Measurements from ENCODE around the gene HSPBAP1.

The HSPBAP1 gene

DNA sequence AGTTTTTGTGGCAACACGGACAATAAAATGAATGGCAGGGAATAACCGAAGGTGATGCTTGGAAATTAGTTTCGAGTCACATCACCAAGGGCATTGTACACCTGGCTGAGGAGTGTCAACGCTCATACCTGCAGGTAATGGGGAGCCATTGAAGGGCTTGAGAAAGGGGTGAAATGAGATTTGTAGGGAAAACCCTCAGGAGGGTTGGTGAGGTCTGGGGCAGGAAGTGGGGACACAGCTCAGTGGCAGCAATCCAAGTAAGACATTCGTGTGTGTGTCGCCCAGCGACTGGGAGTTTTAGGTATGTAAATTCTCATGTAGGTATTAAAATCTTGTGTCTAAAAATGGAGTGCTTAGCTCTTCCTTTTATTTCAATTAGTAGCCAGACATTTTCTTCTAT, 98.7 kb downstream of the HSPBAP1 start:
- TF ChIP-seq, protein P1, sequence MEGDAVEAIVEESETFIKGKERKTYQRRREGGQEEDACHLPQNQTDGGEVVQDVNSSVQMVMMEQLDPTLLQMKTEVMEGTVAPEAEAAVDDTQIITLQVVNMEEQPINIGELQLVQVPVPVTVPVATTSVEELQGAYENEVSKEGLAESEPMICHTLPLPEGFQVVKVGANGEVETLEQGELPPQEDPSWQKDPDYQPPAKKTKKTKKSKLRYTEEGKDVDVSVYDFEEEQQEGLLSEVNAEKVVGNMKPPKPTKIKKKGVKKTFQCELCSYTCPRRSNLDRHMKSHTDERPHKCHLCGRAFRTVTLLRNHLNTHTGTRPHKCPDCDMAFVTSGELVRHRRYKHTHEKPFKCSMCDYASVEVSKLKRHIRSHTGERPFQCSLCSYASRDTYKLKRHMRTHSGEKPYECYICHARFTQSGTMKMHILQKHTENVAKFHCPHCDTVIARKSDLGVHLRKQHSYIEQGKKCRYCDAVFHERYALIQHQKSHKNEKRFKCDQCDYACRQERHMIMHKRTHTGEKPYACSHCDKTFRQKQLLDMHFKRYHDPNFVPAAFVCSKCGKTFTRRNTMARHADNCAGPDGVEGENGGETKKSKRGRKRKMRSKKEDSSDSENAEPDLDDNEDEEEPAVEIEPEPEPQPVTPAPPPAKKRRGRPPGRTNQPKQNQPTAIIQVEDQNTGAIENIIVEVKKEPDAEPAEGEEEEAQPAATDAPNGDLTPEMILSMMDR (IDR thresholded peaks at IDR 0.05; ENCODE audit: extremely low read depth, missing control alignments), result no peak
- DNase-seq (ENCODE audit: low spot score), result peak; percentile 31

DNA sequence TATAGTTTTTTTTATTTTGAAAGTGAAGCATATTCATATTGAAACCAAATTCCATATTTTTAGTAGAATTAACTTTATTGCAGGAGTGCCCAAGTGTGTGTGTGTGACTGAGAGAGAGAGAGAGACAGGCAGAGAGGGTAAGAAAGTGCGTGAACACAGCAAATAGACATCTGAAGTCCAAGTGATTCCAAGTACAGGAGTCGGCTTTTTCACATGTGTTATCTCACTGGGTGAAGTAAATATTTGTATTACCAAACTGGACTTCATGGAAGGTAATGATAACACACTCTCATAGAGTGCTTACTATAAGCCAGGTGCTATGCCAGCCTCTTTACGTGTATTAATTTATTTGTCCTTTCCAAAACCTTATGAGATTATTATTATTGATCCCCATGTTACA, 101.0 kb downstream of the HSPBAP1 start:
- no peak for DNase-seq (ENCODE audit: low spot score)
- TF ChIP-seq, protein P1 (IDR thresholded peaks at IDR 0.05; ENCODE audit: extremely low read depth, missing control alignments), result no peak

DNA sequence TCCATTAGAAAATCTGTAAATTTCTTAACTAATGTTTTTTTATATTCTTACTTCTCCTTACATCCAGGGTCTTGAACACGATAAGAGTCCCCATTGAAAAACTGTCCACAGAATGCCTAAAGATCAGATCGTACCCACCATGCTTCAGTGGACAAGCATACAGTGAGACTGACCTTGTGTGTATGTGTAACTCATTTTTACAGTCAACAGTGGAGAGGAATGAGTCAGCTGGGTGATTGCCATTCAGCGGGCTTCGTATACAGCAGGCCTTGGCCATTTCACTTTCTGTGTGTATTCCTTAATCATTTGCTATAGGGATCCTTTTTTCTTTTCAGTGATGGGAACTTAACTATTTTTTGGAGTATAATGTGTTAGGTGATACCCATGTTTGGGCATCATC, 102.4 kb downstream of the HSPBAP1 start:
- peak; percentile 34 for DNase-seq (ENCODE audit: low spot score)
- TF ChIP-seq, protein P1 (IDR thresholded peaks at IDR 0.05; ENCODE audit: extremely low read depth, missing control alignments), result no peak

DNA sequence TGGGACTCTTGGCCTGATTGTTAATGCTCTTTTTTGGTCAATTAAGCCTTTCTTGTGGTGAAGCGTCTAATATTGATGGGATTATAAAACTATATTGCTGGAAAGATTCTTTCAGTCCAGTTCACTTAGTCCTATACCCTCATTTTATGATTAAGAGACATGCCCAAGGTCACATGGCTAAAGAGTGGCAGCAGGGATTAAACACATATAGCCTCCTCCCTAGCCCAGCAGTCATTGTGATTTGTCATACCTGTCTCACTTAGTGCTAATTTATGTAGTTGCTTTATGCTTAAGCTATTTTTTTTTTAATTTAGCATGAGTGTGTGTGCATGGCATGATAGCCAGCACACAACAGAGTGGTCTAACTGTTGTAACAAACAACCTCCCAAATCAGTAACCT, 103.5 kb downstream of the HSPBAP1 start:
- TF ChIP-seq, protein P1 (IDR thresholded peaks at IDR 0.05; ENCODE audit: extremely low read depth, missing control alignments), result no peak
- DNase-seq (ENCODE audit: low spot score), result no peak

Data from GM20000 (cell line).